NCI-H2081 treated with DMSO at 0.1 percent for 48 hours (cell line): ENCODE results near the gene MEP1A.
"Not testable (repeated sequence)": the region's sequence is repeated elsewhere in the genome, so short reads cannot be mapped to it uniquely, and the experiment has no call there.

Experiments
- DNase-seq: peaks from one replicate; lab custom pipeline; 2025; lab: John Stamatoyannopoulos, UW

MEP1A gene

GRCh38 chr6:46793138-46793537 is at the start of gene MEP1A:
Gene MEP1A, plus strand, starts transcription at chr6:46793389. Its CDS starts 10 bp downstream, at chr6:46793399.
- DNase-seq: no peak

GRCh38 chr6:46743425-46744158 is 49.6 kb upstream of the MEP1A start:
- no peak for DNase-seq

GRCh38 chr6:46744159-46744725 is 48.9 kb upstream of the MEP1A start:
- DNase-seq: not testable (repeated sequence)

GRCh38 chr6:46745973-46746372 is 47.2 kb upstream of the MEP1A start:
- no peak for DNase-seq

- DNase-seq: no peak
These were observed 46.5 kb upstream of the MEP1A start, which contains the start of gene ANKRD66 for GRCh38 chr6:46746696-46747095. Gene ANKRD66, plus strand, starts transcription at chr6:46746933. Its CDS starts 5,016 bp downstream, at chr6:46751949.

GRCh38 chr6:46748940-46749503 is 44.2 kb upstream of the MEP1A start:
- no peak for DNase-seq

GRCh38 chr6:46749731-46750130 is 43.5 kb upstream of the MEP1A start:
- DNase-seq: no peak

GRCh38 chr6:46751658-46752057 is 41.5 kb upstream of the MEP1A start:
- no peak for DNase-seq

- DNase-seq: no peak
These were observed 37.3 kb upstream of the MEP1A start for GRCh38 chr6:46755865-46756264.

GRCh38 chr6:46756469-46757213 is 36.5 kb upstream of the MEP1A start:
- DNase-seq: no peak

GRCh38 chr6:46757214-46757596 is 36.0 kb upstream of the MEP1A start:
- DNase-seq: no peak

GRCh38 chr6:46758960-46759753 is 34.0 kb upstream of the MEP1A start:
- no peak for DNase-seq

- no peak for DNase-seq
These were observed 32.3 kb upstream of the MEP1A start for GRCh38 chr6:46760925-46761324.

- no peak for DNase-seq
These were observed 29.7 kb upstream of the MEP1A start for GRCh38 chr6:46763466-46763865.

- not testable (repeated sequence) for DNase-seq
These were observed 28.9 kb upstream of the MEP1A start for GRCh38 chr6:46764280-46764679.

- DNase-seq: no peak
These were observed 28.2 kb upstream of the MEP1A start for GRCh38 chr6:46764961-46765360.

- DNase-seq: no peak
These were observed 21.2 kb upstream of the MEP1A start for GRCh38 chr6:46772016-46772415.

- no peak for DNase-seq
These were observed 20.4 kb upstream of the MEP1A start for GRCh38 chr6:46772762-46773161.

- no peak for DNase-seq
These were observed 19.9 kb upstream of the MEP1A start for GRCh38 chr6:46773201-46773855.

GRCh38 chr6:46774736-46775135 is 18.5 kb upstream of the MEP1A start:
- DNase-seq: not testable (repeated sequence)

- DNase-seq: no peak
These were observed 17.0 kb upstream of the MEP1A start for GRCh38 chr6:46776070-46776712.
